GM12875 (cell line): Measurements from ENCODE around the gene FAIM.
"Not testable (repeated sequence)": the region's sequence is repeated elsewhere in the genome, so short reads cannot be mapped to it uniquely, and the experiment has no call there.

Experiments used
- H3K4me3 ChIP-seq: one replicate; pipeline ENCODE4 v1.5.1; 2011; ENCODE audit warnings: low read depth, low read length, control low read depth
- TF ChIP-seq, protein P1 (sequence below): IDR thresholded peaks from 2 replicates; pipeline ENCODE4 v1.5.1; 2011; ENCODE audit warnings: low read depth, mild to moderate bottlenecking, control low read depth, inconsistent platforms, low read length, moderate library complexity, borderline replicate concordance; ENCODE audit not compliant: insufficient read depth

Gene FAIM, protein sequence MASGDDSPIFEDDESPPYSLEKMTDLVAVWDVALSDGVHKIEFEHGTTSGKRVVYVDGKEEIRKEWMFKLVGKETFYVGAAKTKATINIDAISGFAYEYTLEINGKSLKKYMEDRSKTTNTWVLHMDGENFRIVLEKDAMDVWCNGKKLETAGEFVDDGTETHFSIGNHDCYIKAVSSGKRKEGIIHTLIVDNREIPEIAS

DNA sequence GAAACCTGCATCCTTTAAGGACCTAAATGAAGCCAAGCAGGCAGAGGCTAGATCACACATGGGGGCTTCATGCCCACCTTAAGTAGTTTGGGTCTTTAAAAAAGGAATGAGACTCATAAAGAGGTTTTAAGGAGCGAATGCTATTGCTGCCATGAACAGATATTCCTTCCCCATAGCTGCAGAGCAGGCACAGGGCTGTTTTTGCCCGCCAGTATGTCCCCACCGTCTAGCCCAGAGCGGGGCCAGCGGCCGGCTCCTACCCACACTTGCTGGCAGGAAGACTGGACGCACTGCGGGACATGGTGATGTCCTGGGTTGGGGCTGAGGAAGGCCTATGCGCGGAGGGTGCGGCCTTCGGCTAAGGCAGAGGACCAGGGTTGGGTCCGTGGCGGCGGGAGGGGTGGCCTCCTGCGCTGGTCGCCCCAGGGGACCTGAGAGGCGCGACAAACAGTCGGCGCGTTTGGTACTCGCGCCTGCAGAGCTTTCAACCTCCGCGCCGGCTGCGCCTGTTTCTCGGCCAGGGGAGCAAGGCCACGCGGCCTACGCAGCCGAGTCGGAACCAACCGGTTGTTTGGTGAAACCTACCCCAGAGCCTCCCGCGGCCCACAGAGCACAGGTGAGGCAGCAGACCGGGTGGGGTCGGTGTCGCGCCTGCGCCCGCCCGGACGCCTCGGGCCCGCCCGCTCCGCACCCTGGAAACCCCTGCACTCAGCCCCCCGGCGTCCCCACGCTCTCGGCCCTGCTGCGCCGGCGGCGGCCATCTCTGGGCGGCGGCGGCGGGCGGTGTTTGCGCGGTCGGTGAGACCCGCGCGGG lies at the start of gene FAIM:
Gene FAIM (plus strand): TSS at position 450 of the 814 bp plus-strand sequence. CDS start 10,956 bp downstream, outside the sequence.
- peak within 1 kb of the TSS; percentile 62 for H3K4me3 ChIP-seq
- TF ChIP-seq, protein P1, sequence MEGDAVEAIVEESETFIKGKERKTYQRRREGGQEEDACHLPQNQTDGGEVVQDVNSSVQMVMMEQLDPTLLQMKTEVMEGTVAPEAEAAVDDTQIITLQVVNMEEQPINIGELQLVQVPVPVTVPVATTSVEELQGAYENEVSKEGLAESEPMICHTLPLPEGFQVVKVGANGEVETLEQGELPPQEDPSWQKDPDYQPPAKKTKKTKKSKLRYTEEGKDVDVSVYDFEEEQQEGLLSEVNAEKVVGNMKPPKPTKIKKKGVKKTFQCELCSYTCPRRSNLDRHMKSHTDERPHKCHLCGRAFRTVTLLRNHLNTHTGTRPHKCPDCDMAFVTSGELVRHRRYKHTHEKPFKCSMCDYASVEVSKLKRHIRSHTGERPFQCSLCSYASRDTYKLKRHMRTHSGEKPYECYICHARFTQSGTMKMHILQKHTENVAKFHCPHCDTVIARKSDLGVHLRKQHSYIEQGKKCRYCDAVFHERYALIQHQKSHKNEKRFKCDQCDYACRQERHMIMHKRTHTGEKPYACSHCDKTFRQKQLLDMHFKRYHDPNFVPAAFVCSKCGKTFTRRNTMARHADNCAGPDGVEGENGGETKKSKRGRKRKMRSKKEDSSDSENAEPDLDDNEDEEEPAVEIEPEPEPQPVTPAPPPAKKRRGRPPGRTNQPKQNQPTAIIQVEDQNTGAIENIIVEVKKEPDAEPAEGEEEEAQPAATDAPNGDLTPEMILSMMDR: no peak

DNA sequence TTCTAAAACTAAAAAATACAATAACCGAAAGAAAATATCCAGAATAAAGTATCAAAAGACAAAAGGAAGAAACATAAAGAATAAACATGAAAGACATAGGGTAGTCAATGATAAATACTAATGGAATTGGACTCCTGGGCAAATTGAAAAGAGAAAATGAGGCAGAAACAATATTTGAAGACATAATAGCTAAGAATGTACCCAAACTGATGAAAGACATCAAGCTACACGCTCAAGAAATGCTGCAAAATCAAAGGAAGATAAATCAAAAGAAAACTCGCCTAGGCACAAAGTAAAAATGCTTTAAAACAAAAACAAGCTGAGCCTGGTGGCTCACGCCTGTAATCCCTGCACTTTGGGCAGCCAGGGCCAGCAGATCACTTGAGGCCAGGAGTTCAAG lies 49.4 kb upstream of the FAIM start:
- TF ChIP-seq, protein P1: no peak
- no peak overlapping the region for H3K4me3 ChIP-seq

DNA sequence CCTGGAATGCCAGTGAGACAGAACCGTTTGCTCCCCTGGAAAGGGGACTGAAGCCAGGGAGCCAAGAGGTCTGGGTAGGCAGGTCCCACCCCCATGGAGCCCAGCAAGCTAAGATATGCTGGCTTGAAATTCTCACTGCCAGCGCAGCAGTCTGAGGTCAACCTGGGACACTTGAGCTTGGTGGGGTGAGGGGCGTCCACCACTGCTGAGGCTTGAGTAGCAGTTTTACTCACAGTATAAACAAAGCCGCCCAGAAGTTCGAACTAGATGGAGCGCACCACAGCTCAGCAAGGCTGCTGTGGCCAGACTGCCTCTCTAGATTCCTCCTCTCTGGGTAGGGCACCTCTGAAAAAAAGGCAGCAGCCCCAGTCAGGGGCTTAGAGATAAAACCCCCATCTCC lies 48.1 kb upstream of the FAIM start:
- TF ChIP-seq, protein P1: no peak
- H3K4me3 ChIP-seq: no peak overlapping the region

DNA sequence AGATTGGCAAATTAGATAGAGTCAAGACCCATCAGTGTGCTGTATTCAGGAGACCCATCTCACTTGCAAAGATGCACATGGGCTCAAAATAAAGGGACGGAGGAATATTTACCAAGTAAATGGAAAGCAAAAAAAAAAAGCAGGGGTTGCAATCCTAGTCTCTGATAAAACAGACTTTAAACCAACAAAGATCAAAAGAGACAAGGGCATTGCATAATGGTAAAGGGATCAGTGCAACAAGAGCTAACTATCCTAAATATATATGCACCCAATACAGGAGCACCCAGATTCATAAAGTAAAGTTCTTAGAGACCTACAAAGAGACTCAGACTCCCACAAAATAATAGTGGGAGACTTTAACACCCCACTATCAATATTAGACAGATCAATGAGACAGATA lies 45.7 kb upstream of the FAIM start:
- H3K4me3 ChIP-seq: not testable (repeated sequence)

DNA sequence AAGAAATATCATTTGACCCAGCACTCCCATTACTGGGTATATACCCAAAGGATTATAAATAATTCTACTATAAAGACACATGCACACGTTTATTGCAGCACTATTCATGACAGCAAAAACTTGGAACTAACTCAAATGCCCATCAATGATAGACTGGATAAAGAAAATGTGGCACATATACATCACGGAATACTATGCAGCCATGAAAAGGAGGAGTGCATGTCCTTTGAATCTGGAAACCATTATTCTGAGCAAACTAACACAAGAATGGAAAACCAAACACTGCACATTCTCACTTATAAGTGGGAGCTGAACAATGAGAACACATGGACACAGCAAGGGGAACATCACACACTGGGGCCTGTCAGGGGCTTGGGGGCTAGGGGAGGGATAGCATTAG lies 42.3 kb upstream of the FAIM start:
- H3K4me3 ChIP-seq: not testable (repeated sequence)

DNA sequence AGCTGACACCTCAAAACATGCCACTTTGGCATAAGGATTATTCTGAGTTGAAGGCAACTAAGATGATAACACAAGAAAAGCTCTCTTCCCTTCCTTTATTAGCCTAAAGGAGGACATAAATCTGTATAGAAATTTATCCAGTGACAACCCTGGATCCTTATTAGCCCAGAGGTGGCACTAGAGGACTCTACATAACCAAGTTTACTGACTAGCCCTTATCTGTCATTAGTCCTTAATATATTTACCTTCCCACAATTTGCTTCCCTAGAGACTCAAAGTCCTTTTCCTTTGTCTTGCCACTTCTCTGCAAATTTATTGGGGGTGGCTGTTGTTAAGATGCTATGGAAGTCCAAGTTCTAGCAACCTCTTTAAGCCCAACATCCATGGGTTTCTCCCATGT lies 41.2 kb upstream of the FAIM start:
- no peak overlapping the region for H3K4me3 ChIP-seq
- TF ChIP-seq, protein P1: no peak

DNA sequence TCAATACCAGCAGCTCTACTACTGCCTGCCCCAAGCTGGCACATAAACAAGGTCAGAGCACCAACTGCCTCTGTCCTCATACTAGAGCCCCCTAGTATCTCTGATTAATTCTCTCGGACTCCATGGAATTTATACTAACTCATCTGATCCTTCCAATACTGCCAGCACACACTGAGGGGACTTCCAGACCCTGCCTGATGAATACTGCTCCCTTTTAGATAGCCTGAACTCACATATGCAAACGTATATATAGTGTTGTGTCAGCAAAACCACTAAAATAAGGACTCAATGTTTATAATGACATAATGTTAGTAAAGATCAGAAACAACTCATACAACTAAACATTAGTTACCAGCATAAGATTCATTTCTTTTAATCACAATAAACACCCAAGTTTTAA lies 39.5 kb upstream of the FAIM start:
- no peak overlapping the region for H3K4me3 ChIP-seq
- TF ChIP-seq, protein P1: no peak

DNA sequence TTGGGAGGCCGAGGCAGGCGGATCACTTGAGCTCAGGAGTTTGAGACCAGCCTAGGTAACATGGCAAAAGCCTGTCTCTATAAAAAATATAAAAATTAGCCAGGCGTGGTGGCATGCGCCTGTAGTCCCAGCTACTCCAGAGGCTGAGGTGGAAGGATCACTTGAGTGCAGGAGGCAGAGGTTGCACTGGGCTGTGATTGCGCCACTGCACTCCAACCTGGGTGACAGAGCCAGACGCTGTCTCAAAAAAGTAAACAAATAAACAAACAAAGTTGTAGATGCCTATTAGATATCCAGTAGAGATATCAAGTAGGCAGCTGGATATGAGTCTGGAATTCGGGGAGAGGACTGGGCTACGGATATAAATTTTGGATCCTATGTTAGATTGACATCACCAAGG lies 38.9 kb upstream of the FAIM start:
- H3K4me3 ChIP-seq: not testable (repeated sequence)
